Middle frontal gyrus (tissue), 1 donor: ENCODE data around the gene PRMT7.

Experiments used
- DNase-seq: peaks from one replicate; pipeline ENCODE4 v3.0.0-alpha.2; 2015; ENCODE audit warnings: low spot score; ENCODE audit errors: extremely low spot score

Gene PRMT7

DNA sequence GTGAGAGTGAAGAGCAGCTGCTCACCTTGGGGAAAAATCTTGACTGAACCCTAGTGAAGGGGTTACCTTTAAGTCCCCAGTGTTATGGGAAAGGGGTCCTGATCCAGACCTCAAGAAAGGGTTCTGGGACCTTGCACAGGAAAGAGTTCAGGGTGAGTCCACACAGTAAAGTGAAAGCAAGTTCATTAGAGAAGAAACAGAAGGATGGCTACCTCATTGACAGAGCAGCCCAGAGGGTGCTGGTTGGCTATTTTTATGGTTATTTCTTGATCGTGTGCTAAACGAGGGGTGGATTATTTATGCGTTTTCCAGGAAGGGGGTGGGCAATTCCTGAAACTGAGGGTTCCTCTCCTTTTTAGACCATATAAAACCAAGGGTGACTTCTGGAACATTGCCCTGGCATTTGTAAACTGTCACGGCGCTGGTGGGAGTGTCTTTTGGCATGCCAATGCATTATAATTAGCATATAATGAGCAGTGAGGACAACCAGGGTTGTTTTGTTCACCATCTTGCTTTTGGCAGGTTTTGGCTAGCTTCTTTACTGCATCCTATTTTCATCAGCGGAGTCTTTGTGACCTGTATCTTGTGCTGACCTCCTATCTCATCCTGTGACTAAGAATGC lies 79.0 kb downstream of the PRMT7 start:
- DNase-seq: no peak

DNA sequence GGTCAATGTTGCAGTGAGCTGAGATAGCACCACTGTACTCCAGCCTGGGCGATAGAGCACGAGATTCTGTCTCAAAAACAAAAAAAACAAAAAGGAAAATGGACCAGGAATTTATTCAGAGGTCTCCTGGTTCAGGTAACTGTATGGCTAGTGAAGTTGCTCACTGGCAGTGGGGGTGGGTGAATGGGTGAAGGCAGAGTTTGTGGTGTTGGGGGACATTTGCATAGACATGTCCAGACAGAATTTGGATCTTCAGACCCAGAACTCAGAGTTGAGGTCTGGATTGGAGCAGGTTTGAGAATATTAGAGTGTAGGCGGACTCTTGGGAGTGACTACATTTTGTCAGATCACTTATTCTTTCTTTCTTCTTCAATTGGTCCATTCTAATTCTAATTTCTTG lies 82.5 kb downstream of the PRMT7 start:
- no peak for DNase-seq

GRCh38 chr16:68395167-68395786 lies 84.5 kb downstream of the PRMT7 start:
- no peak for DNase-seq

DNA sequence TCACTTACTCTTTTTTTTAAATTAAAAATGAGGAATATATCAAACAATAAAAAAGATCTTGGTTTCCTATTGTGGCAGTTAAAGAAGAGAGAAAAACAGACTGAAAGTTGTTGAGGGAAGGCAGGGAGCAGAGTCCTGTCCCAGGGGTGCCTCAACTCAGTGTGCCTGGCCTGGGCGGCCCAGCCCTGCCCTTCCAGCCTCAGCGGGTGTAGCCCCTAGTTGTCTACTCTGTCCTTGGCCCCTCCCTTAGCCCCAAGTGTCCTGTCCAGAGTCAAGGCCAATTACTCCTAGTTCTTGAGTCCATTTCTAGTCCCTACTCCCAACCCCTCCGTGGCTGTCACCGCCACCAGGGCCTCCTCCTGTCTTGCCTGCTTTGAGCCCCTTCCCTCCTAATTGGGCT lies 85.0 kb downstream of the PRMT7 start:
- no peak for DNase-seq

- DNase-seq: no peak
Observed at GRCh38 chr16:68396481-68396880, 85.7 kb downstream of the PRMT7 start.

DNA sequence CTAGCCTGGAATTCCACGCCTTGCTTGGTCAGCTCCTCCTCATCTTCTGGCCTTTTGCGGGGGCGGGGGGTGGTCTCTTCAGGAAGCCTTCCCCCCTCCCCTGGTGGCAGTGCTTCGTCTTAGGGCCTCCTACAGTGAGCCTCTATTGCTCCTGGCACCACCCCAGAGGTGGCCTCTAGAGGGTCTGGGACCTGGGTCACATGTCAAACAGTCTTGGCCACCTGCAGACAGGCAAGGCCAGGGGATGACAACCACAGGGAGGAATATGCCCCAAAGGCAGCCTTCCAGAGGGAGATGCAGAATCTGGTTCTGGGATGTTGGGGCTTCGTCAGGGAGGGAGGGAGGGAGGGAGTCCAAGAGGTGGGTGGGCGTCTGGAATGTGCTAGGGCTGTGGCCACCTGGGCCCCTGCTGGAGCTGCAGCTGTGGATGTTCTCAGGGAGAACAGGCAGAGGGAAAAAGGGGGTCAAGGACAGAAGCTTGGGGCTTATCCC lies 86.9 kb downstream of the PRMT7 start:
- DNase-seq: no peak

- no peak for DNase-seq
Observed at GRCh38 chr16:68399456-68399855, 88.6 kb downstream of the PRMT7 start.

DNA sequence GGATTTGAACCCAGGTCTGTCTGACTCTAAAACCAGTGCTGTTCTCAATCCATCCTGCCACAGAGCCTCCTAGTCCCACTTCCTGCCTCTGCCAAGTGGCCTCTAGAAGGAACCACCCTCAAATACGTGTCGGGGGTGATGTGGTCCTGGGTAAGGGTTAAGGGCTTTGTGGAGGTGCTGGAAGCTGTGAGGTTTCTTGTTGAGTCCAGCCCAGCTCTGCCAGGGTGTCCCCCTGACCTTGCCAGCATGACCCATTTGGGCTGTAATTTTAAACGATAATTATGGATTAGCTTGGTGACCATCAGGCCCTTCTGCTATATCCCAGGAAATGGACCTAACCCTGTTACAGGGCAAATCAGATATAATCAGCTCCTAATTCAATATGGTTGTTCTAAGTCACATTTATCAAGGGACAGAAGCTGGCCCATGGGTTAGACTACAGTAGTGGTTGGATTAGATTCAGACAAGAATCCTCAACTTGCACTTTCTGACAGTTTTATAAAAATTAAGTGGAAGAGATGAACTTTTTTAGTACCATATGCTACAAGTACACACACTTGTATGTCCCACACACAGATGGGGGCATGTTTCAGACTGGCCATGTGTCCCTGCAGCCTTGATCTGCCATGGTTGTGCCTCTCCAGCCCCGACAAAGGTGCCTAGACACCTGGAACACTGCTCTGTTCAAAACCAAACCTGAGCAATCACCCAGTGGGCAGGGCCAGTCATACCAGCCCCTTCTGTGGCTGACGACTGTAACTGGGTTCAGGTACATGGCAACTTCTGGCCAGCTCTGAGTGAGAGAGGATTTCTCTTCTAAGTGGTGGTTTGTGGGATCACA lies 89.5 kb downstream of the PRMT7 start:
- no peak for DNase-seq

GRCh38 chr16:68400924-68401460 lies 90.2 kb downstream of the PRMT7 start:
- DNase-seq: no peak

GRCh38 chr16:68401871-68402747 lies 91.3 kb downstream of the PRMT7 start:
- DNase-seq: no peak

DNA sequence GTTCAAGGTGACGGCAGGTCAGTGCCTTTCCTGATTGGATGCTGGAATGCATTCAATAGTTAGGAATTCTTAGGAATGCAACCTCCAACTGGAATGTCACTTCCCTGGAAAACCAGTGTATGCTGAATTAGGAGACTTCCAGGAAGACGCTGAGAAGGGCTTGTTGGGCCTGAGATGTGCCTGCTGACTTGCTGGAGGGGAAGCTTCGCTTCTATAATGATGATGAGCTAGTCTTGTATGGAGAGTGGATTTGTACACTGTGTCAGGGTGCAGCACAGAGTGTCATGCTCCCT lies 91.9 kb downstream of the PRMT7 start:
- DNase-seq: no peak

- DNase-seq: no peak
Observed at GRCh38 chr16:68403177-68403576, 92.4 kb downstream of the PRMT7 start.

DNA sequence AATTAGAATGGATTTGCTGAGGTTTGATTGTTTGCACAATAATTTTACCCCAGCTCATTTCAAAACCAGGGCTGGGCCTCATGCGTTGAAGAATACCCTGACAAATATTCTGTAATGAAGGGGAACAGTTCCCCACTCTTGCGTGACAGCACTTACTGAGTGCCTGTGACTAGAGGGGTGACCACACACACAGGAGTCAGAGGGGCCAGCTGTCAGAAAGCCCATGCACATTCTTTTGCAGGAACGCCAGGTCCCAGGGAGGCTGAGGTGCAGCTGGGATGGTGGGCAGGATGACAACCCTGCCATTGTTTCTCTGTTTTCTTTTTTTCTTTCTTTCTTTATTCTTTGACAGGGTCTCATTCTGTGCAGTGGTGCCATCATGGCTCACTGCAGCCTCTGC lies 92.9 kb downstream of the PRMT7 start:
- no peak for DNase-seq

- no peak for DNase-seq
Observed at GRCh38 chr16:68404736-68405345, 94.0 kb downstream of the PRMT7 start.

DNA sequence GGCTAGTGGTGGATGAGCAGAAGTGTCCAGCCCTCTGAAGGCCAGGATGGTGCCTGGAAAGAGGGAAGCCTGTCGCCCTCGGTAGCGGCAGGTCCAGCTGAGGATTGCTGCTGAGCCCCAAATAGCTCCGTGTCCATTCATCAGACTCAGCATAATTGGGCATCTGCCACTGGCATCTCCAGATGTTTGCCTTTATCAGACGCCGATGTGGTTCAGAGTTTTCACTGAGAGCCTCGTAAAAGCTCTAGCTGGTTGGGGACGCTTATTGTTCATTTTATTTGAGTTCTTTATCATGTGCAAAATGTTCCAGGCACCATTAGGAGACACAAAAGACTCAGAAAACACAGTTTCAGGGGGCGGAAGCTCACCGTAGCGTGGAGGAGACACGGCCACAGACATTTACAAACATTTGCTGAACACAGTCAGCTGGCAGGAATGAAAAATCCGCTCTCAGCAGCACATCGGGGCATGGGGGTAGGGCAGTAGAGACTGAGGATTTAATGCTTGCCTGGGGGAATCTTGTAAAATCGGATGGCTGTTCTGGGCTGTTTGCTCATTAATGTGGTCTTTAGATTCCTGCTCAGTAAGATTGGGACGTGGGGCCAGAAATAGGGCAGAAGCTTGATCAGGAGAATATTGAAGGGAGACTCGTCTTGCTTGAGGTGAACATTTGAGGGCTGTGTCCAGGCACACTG lies 95.8 kb downstream of the PRMT7 start:
- no peak for DNase-seq
